ENCODE data around the gene SPTB.
A peak's percentile ranks its signal among the peaks of the same experiment; 100 is the strongest.

SPTB gene

GRCh38 chr14:64855721-64856528 is 23.8 kb downstream of the SPTB start:
- no peak for DNase-seq (ENCODE audit: low read depth in 1 of 2, low spot score in 1 of 2)
- in situ Hi-C loops (cut with HindIII; ENCODE audit: low pct_unique_long_range_greater_than_20kb, low sequenced_read_pairs): no loop called here
- TF ChIP-seq JUND (IDR thresholded peaks at IDR 0.05; ENCODE audit: low read depth): no peak

GRCh38 chr14:64850369-64851137 is 29.2 kb downstream of the SPTB start:
- TF ChIP-seq JUND (IDR thresholded peaks at IDR 0.05; ENCODE audit: low read depth): no peak
- in situ Hi-C loops (cut with HindIII; ENCODE audit: low pct_unique_long_range_greater_than_20kb, low sequenced_read_pairs): no loop called here
- DNase-seq (ENCODE audit: low read depth in 1 of 2, low spot score in 1 of 2): no peak

GRCh38 chr14:64849940-64850339 is 29.8 kb downstream of the SPTB start:
- TF ChIP-seq JUND (IDR thresholded peaks at IDR 0.05; ENCODE audit: low read depth): no peak
- DNase-seq (ENCODE audit: low read depth in 1 of 2, low spot score in 1 of 2): no peak
- in situ Hi-C loops (cut with HindIII; ENCODE audit: low pct_unique_long_range_greater_than_20kb, low sequenced_read_pairs): no loop called here

GRCh38 chr14:64848239-64848638 is 31.5 kb downstream of the SPTB start:
- in situ Hi-C loops (cut with HindIII; ENCODE audit: low pct_unique_long_range_greater_than_20kb, low sequenced_read_pairs): no loop called here
- TF ChIP-seq JUND (IDR thresholded peaks at IDR 0.05; ENCODE audit: low read depth): no peak
- no peak for DNase-seq (ENCODE audit: low read depth in 1 of 2, low spot score in 1 of 2)

- in situ Hi-C loops (cut with HindIII; ENCODE audit: low pct_unique_long_range_greater_than_20kb, low sequenced_read_pairs): no loop called here
- no peak for TF ChIP-seq JUND (IDR thresholded peaks at IDR 0.05; ENCODE audit: low read depth)
- no peak for DNase-seq (ENCODE audit: low read depth in 1 of 2, low spot score in 1 of 2)
These were observed 33.4 kb downstream of the SPTB start for GRCh38 chr14:64846319-64846718.

- no peak for TF ChIP-seq JUND (IDR thresholded peaks at IDR 0.05; ENCODE audit: low read depth)
- no peak for DNase-seq (ENCODE audit: low read depth in 1 of 2, low spot score in 1 of 2)
- in situ Hi-C loops (cut with HindIII; ENCODE audit: low pct_unique_long_range_greater_than_20kb, low sequenced_read_pairs): no loop called here
These were observed 33.8 kb downstream of the SPTB start for GRCh38 chr14:64845878-64846277.

DNA sequence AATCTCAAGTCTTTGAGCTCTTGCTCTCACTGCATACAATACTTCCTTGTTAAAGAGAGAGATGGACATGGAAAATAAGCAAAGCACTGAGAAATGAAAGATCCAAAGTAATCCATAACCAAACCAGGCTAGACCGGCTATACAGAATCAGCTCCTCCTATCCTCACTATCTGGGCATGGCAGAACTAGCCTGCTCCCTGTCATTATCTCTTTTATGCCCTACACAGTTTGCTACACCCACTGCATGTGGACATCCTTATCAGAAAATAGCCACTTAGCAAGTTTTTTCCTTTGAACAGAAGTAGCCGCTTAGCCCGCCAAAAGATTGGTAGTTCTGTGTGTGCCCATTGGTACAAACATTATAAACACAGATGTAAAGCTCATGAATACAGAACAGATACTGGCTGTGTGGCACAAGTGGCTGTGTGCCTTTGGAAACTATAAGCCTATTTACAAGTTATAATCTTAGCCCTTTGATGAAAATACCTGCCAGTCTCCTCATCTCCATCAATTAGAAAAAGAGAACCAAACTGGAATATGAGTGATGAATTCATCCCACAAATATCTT is 34.7 kb downstream of the SPTB start:
- in situ Hi-C loops (cut with HindIII; ENCODE audit: low pct_unique_long_range_greater_than_20kb, low sequenced_read_pairs): no loop called here
- no peak for TF ChIP-seq JUND (IDR thresholded peaks at IDR 0.05; ENCODE audit: low read depth)
- no peak for DNase-seq (ENCODE audit: low read depth in 1 of 2, low spot score in 1 of 2)

GRCh38 chr14:64844272-64844671 is 35.4 kb downstream of the SPTB start:
- TF ChIP-seq JUND (IDR thresholded peaks at IDR 0.05; ENCODE audit: low read depth): no peak
- in situ Hi-C loops (cut with HindIII; ENCODE audit: low pct_unique_long_range_greater_than_20kb, low sequenced_read_pairs): no loop called here
- no peak for DNase-seq (ENCODE audit: low read depth in 1 of 2, low spot score in 1 of 2)

GRCh38 chr14:64843548-64843947 is 36.2 kb downstream of the SPTB start:
- no peak for TF ChIP-seq JUND (IDR thresholded peaks at IDR 0.05; ENCODE audit: low read depth)
- in situ Hi-C loops (cut with HindIII; ENCODE audit: low pct_unique_long_range_greater_than_20kb, low sequenced_read_pairs): no loop called here
- DNase-seq (ENCODE audit: low read depth in 1 of 2, low spot score in 1 of 2): no peak

DNA sequence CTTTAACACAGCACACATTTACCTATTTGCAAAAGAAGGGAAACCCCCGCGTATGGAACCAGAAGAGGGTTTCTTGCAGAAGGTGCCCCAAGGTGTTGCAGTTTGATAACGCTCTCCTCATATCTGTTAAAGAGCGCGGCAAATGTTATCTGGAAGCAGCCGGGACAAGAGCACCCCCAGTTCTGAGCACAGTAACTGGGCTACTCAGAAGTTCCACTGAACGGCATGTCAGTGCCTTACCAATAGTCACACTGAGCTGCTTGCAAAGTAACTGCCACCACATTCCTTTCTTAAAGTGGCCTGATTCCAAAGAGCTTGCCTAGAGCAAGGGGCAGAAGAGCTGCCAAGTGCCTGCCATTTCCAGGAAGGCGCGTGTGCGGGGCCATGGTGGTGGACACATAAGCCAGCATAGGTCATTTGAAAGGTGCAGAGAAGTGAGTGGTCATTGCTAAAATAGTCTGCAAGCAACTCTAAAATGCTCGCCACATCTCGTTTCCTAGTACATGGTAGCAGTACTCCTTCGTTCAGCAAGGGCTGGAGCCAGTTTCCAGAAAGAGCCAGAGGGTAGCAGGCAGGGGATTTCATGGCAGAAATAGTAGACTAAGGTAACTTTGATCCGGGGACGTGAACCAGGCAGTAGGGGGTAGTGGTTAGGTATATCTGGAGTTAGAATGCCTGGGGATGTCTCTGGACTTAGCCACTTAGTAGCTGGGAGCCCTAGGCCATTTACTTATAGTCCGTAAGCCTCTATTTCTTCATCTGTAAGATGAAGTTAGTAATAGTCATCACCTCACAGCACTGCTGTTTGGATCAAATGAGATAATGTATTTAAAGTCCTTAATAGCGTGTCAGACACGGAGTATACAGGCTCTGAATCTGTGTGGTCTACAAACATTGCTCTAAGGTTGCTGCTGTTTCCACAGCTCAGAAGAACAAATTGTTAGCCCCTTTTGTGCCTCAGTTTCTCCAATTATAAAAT is 37.6 kb downstream of the SPTB start:
- no peak for TF ChIP-seq JUND (IDR thresholded peaks at IDR 0.05; ENCODE audit: low read depth)
- in situ Hi-C loops (cut with HindIII; ENCODE audit: low pct_unique_long_range_greater_than_20kb, low sequenced_read_pairs): no loop called here
- peak; percentile 44 to 82 for DNase-seq (ENCODE audit: low read depth in 1 of 2, low spot score in 1 of 2)

DNA sequence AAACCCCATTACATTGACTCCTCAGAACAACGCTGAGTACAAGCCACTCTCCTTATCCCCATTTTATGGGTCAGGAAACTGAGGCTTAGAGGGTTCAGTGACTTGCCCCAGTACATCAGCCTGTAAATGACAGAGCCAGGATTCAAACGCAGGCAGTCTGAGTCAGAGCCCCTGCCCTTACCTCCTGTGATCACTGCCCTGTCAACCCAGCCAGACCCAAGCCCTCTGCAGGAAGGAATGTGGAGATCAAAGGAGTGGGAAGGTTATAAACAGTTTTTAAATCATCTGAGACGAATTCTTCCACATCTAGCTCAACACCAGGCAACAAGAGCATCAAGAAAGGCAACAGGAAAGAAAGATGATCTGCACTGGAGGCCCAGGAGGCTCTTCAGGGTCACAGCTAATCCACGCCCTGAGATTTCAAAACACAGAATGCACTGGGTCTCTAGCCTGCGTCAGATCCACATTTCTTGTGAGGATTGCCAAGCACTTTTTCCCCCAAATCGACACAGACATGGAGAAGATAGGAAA is 38.5 kb downstream of the SPTB start:
- DNase-seq (ENCODE audit: low read depth in 1 of 2, low spot score in 1 of 2): peak in 1 of 2 experiments; percentile 71
- no peak for TF ChIP-seq JUND (IDR thresholded peaks at IDR 0.05; ENCODE audit: low read depth)

GRCh38 chr14:64838656-64839055 is 41.1 kb downstream of the SPTB start:
- in situ Hi-C loops (cut with HindIII; ENCODE audit: low pct_unique_long_range_greater_than_20kb, low sequenced_read_pairs): no loop called here
- TF ChIP-seq JUND (IDR thresholded peaks at IDR 0.05; ENCODE audit: low read depth): no peak
- no peak for DNase-seq (ENCODE audit: low read depth in 1 of 2, low spot score in 1 of 2)

More for the DNA sequence above, 38.5 kb downstream of the SPTB start:
- in situ Hi-C loops (cut with HindIII; ENCODE audit: low pct_unique_long_range_greater_than_20kb, low sequenced_read_pairs): no loop called here

Measured in T47D (cell line).